GM23338 (cell line): ENCODE data around the gene SH3GL2. TPM values are rescaled to one million over a fixed set of nuclear protein-coding genes. Genes with fewer than 3 reads are reported as not detected.

Source experiments
- ATAC-seq: fragments of 200-7000 bp; cut with Tn5 transposase; 3 replicates; pipeline ENCODE4 v1.9.1; 2020
- DNase-seq: peaks from one replicate; pipeline ENCODE4 v3.0.0-alpha.2; 2015; ENCODE audit warnings: low spot score
- H2AFZ ChIP-seq: fragments of 200-600 bp; sonication (generic); 2 replicates; pipeline ENCODE4 v1.8.0; 2016; ENCODE audit warnings: antibody characterized with exemption, mild to moderate bottlenecking, moderate library complexity
- H3F3A ChIP-seq: fragments of 200-600 bp; sonication (generic); replicated peaks from 2 replicates; pipeline ENCODE4 v1.8.0; 2017; ENCODE audit warnings: antibody characterized with exemption, mixed run types, low read depth
- H3K27ac ChIP-seq: fragments of 200-600 bp; sonication (generic); 2 replicates; pipeline ENCODE4 v1.6.1; 2016; ENCODE audit warnings: low read depth
- H3K27me3 ChIP-seq: fragments of 200-600 bp; sonication (generic); 2 replicates; pipeline ENCODE4 v1.8.0; 2016; ENCODE audit warnings: mild to moderate bottlenecking, mixed run types, moderate library complexity; ENCODE audit not compliant: insufficient read depth
- H3K36me3 ChIP-seq: fragments of 200-600 bp; sonication (generic); 2 replicates; pipeline ENCODE4 v1.8.0; 2016; ENCODE audit warnings: mild to moderate bottlenecking; ENCODE audit not compliant: insufficient read depth
- H3K4me1 ChIP-seq: fragments of 200-600 bp; sonication (generic); 2 replicates; pipeline ENCODE4 v1.8.0; 2016; ENCODE audit warnings: mild to moderate bottlenecking, moderate library complexity; ENCODE audit not compliant: insufficient read depth
- H3K4me2 ChIP-seq: fragments of 200-600 bp; sonication (generic); 2 replicates; pipeline ENCODE4 v1.7.1; 2017; ENCODE audit warnings: mixed run types
- H3K4me3 ChIP-seq: fragments of 200-600 bp; sonication (generic); 2 replicates; pipeline ENCODE4 v1.6.1; 2016; ENCODE audit warnings: mixed run types
- H3K79me2 ChIP-seq: fragments of 200-600 bp; sonication (generic); replicated peaks from 2 replicates; pipeline ENCODE4 v1.8.0; 2017; ENCODE audit warnings: mild to moderate bottlenecking; ENCODE audit not compliant: insufficient read depth
- H3K9me2 ChIP-seq: fragments of 200-600 bp; sonication (generic); 2 replicates; pipeline ENCODE4 v1.8.0; 2017; ENCODE audit not compliant: insufficient read depth
- H4K20me1 ChIP-seq: fragments of 200-600 bp; sonication (generic); replicated peaks from 2 replicates; pipeline ENCODE4 v1.8.0; 2017; ENCODE audit warnings: mild to moderate bottlenecking; ENCODE audit not compliant: insufficient read depth
- H3K27ac Mint-ChIP-seq: 2 replicates; pipeline ENCODE4 v1.8.0; 2020; ENCODE audit warnings: inconsistent platforms, mild to moderate bottlenecking, moderate library complexity, mixed read lengths
- H3K27me3 Mint-ChIP-seq: 3 replicates; pipeline ENCODE4 v1.8.0; 2022; ENCODE audit warnings: low read depth, mild to moderate bottlenecking, moderate library complexity, mixed read lengths, inconsistent platforms; ENCODE audit not compliant: insufficient read depth, poor library complexity
- H3K36me3 Mint-ChIP-seq: 3 replicates; pipeline ENCODE4 v1.8.0; 2021; ENCODE audit warnings: low read depth, mild to moderate bottlenecking, inconsistent platforms, moderate library complexity, mixed read lengths
- H3K4me1 Mint-ChIP-seq: 3 replicates; pipeline ENCODE4 v1.8.0; 2020; ENCODE audit warnings: mild to moderate bottlenecking, inconsistent platforms, mixed read lengths
- H3K4me3 Mint-ChIP-seq: 3 replicates; pipeline ENCODE4 v1.8.0; 2021; ENCODE audit warnings: moderate library complexity, mild to moderate bottlenecking, inconsistent platforms, mixed read lengths
- H3K9me3 Mint-ChIP-seq: 3 replicates; pipeline ENCODE4 v1.8.0; 2020; ENCODE audit warnings: moderate library complexity, mild to moderate bottlenecking, inconsistent platforms, mixed read lengths
- CTCF ChIP-seq, 2 experiments: fragments of 200-600 bp in 1 of 2; sonication (generic) in 1 of 2; conservative IDR thresholded peaks; 2 replicates each; pipeline versions ENCODE4 v1.5.1 to v1.6.1; 2016 to 2017; ENCODE audit warnings: antibody characterized with exemption in 2 of 2, low read depth in 2 of 2, mild to moderate bottlenecking in 2 of 2, moderate library complexity in 1 of 2
- EZH2phosphoT487 ChIP-seq: fragments of 200-600 bp; sonication (generic); IDR thresholded peaks from one replicate; pipeline ENCODE4 v1.8.1; 2018; ENCODE audit warnings: antibody characterized with exemption; ENCODE audit not compliant: unreplicated experiment
- JUNB ChIP-seq: IDR thresholded peaks from one replicate; pipeline ENCODE4 v1.6.1; 2016; ENCODE audit warnings: antibody characterized with exemption; ENCODE audit not compliant: unreplicated experiment
- NANOG ChIP-seq: IDR thresholded peaks from 2 replicates; pipeline ENCODE4 v1.6.1; 2016; ENCODE audit warnings: antibody characterized with exemption, borderline replicate concordance
- ZNF331 ChIP-seq: fragments of 250-450 bp; sonication (Bioruptor Pico); IDR thresholded peaks from 2 replicates; pipeline ENCODE4 v1.5.0; 2020; ENCODE audit warnings: low read depth, mild to moderate bottlenecking, moderate library complexity
- polyA plus RNA-seq: library from polyadenylated mRNA; unstranded; fragments of >200 nt; fragmentation: Nextera tagmentation; extraction: Ambion mirVana; gene quantifications from 2 replicates; pipeline ENCODE4 v1.2.1, GENCODE V29; 2016
- total RNA-seq: library from RNA; depleted of rRNA; stranded (reverse); fragments of >200 nt; shearing (Covaris generic); gene quantifications from 2 replicates; pipeline ENCODE4 v1.2.3, GENCODE V29; 2014
- TF ChIP-seq, protein P1 (sequence below): fragments of 250-450 bp; sonication (Bioruptor Pico); IDR thresholded peaks from 2 replicates; pipeline ENCODE4 v1.5.0; 2020; ENCODE audit warnings: mild to moderate bottlenecking, moderate library complexity

Gene SH3GL2
- total and polyA plus RNA-seq, 2 experiments from 2014 or later, result 5.9 to 8.6 TPM

DNA sequence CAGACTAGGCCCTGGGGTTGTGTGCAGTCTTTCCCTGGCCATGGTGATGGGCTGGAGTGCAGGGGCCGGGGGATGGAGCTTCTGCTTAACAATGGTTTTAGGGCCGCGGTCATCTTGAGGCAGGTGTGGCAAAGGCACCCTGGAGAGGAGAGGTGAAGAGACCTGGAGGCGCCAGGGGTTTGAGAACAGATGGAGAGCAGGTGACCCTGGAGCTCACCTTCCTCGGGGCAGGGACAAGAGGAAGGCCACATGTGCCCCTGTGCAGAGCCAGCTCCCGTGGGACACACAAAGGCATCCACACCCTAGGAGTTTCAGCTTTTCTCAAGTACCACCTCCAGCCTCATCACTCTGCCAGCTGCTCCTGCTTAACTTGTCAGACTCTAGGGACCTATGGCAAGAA is 46.4 kb upstream of the SH3GL2 start:
- H3F3A ChIP-seq, result no peaks in the 10 kb centered on the region

More for the DNA sequence above, 46.4 kb upstream of the SH3GL2 start:
- Histone ChIP-seq H3K4me1 (peaks cover 6% of the 10 kb centered on the region; the same call in 1 of the 2 replicates), H2AFZ (peak overlapping the region; percentile 19; the same call in 1 of the 2 replicates), H3K27me3 (no peaks in the 10 kb centered on the region), H3K9me2 (no peaks in the 10 kb centered on the region), H3K27ac (no peak overlapping the region), H3K36me3 (no peaks in the 10 kb centered on the region), H3K4me3 (no peak overlapping the region), H3K79me2 (no peaks in the 10 kb centered on the region), H4K20me1 (no peaks in the 10 kb centered on the region), H3K4me2 (no peak overlapping the region)
- H3K36me3 Mint-ChIP-seq, result no peaks in the 10 kb centered on the region
- peaks cover 6% of the 10 kb centered on the region; the same call in 2 of the 3 replicates for H3K4me1 Mint-ChIP-seq
- H3K9me3 Mint-ChIP-seq, result no peaks in the 10 kb centered on the region
- no peak overlapping the region for H3K27ac Mint-ChIP-seq
- TF ChIP-seq, protein P1, sequence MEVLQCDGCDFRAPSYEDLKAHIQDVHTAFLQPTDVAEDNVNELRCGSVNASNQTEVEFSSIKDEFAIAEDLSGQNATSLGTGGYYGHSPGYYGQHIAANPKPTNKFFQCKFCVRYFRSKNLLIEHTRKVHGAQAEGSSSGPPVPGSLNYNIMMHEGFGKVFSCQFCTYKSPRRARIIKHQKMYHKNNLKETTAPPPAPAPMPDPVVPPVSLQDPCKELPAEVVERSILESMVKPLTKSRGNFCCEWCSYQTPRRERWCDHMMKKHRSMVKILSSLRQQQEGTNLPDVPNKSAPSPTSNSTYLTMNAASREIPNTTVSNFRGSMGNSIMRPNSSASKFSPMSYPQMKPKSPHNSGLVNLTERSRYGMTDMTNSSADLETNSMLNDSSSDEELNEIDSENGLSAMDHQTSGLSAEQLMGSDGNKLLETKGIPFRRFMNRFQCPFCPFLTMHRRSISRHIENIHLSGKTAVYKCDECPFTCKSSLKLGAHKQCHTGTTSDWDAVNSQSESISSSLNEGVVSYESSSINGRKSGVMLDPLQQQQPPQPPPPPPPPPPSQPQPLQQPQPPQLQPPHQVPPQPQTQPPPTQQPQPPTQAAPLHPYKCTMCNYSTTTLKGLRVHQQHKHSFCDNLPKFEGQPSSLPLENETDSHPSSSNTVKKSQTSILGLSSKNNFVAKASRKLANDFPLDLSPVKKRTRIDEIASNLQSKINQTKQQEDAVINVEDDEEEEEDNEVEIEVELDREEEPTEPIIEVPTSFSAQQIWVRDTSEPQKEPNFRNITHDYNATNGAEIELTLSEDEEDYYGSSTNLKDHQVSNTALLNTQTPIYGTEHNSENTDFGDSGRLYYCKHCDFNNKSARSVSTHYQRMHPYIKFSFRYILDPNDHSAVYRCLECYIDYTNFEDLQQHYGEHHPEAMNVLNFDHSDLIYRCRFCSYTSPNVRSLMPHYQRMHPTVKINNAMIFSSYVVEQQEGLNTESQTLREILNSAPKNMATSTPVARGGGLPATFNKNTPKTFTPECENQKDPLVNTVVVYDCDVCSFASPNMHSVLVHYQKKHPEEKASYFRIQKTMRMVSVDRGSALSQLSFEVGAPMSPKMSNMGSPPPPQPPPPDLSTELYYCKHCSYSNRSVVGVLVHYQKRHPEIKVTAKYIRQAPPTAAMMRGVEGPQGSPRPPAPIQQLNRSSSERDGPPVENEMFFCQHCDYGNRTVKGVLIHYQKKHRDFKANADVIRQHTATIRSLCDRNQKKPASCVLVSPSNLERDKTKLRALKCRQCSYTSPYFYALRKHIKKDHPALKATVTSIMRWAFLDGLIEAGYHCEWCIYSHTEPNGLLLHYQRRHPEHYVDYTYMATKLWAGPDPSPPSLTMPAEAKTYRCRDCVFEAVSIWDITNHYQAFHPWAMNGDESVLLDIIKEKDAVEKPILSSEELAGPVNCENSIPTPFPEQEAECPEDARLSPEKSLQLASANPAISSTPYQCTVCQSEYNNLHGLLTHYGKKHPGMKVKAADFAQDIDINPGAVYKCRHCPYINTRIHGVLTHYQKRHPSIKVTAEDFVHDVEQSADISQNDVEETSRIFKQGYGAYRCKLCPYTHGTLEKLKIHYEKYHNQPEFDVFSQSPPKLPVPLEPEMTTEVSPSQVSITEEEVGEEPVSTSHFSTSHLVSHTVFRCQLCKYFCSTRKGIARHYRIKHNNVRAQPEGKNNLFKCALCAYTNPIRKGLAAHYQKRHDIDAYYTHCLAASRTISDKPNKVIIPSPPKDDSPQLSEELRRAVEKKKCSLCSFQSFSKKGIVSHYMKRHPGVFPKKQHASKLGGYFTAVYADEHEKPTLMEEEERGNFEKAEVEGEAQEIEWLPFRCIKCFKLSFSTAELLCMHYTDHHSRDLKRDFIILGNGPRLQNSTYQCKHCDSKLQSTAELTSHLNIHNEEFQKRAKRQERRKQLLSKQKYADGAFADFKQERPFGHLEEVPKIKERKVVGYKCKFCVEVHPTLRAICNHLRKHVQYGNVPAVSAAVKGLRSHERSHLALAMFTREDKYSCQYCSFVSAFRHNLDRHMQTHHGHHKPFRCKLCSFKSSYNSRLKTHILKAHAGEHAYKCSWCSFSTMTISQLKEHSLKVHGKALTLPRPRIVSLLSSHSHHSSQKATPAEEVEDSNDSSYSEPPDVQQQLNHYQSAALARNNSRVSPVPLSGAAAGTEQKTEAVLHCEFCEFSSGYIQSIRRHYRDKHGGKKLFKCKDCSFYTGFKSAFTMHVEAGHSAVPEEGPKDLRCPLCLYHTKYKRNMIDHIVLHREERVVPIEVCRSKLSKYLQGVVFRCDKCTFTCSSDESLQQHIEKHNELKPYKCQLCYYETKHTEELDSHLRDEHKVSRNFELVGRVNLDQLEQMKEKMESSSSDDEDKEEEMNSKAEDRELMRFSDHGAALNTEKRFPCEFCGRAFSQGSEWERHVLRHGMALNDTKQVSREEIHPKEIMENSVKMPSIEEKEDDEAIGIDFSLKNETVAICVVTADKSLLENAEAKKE, result no peak
- no peak for TF ChIP-seq NANOG
- TF ChIP-seq EZH2phosphoT487, result no peak
- no peak for TF ChIP-seq ZNF331 (CRISPR knock-in tag)
- no peak for TF ChIP-seq CTCF (conservative IDR thresholded peaks at IDR 0.05; ENCODE audit: low read depth in 2 of 2)
- TF ChIP-seq JUNB, result no peak
- H3K4me3 Mint-ChIP-seq, result no peak overlapping the region
- DNase-seq (no peak), ATAC-seq (no peak; the same call in 2 of the 3 replicates)
- H3K27me3 Mint-ChIP-seq, result no peaks in the 10 kb centered on the region
